LNCaP clone FGC (cell line): Measurements from ENCODE around the gene TASP1.

Source experiments
- DNase-seq: peaks from one replicate; pipeline ENCODE4 v3.0.0-alpha.2; 2011; ENCODE audit warnings: low read depth
- H3K4me3 ChIP-seq: 2 replicates; pipeline ENCODE4 v1.5.1; 2011; ENCODE audit warnings: mild to moderate bottlenecking, low read depth, low read length, control low read depth
- TF ChIP-seq, protein P1 (sequence below): IDR thresholded peaks from 2 replicates; pipeline ENCODE4 v1.5.1; 2012; ENCODE audit warnings: mild to moderate bottlenecking; ENCODE audit not compliant: control insufficient read depth, insufficient read depth; ENCODE audit errors: extremely low read depth

TASP1 gene

DNA sequence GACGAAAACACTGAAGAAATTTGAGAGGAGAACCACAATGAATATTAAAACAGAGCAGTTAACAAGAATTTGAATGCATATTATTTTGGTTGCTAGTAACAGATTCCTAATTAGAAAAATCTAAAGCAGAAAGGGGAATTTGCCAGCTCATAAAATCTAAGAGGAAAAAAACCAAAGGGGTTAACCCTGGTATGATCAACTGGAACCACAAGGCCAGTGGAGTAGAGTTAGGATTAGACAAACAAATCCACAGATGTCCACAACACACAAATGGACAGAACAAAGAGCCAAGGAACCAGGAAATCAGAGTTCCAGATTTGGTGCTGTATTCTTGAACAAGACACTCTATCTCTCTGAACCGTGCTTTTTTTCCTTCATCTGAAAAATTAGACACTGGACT lies 195.0 kb downstream of the TASP1 start:
- H3K4me3 ChIP-seq = no peak overlapping the region
- no peak for DNase-seq
- TF ChIP-seq, protein P1, sequence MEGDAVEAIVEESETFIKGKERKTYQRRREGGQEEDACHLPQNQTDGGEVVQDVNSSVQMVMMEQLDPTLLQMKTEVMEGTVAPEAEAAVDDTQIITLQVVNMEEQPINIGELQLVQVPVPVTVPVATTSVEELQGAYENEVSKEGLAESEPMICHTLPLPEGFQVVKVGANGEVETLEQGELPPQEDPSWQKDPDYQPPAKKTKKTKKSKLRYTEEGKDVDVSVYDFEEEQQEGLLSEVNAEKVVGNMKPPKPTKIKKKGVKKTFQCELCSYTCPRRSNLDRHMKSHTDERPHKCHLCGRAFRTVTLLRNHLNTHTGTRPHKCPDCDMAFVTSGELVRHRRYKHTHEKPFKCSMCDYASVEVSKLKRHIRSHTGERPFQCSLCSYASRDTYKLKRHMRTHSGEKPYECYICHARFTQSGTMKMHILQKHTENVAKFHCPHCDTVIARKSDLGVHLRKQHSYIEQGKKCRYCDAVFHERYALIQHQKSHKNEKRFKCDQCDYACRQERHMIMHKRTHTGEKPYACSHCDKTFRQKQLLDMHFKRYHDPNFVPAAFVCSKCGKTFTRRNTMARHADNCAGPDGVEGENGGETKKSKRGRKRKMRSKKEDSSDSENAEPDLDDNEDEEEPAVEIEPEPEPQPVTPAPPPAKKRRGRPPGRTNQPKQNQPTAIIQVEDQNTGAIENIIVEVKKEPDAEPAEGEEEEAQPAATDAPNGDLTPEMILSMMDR = no peak

DNA sequence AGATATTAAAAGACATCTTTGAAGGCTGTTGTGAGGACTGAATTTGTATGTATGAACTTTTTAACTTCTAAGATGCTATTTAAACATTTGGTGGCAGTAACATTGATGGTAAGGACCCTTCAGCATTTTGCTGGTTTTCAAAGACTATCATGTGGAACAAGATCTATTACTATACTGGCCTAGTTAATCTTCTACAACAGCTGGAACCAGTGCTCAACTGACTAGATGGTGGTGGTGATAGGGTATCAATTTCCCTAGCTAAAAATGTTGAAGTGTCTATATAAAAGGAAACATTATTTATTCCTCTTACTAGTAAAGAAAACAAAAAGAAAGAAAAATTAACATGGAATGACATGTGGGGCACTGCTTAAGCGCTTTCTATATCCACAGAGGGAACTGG lies 195.7 kb downstream of the TASP1 start:
- DNase-seq = no peak
- TF ChIP-seq, protein P1 = no peak
- no peak overlapping the region for H3K4me3 ChIP-seq

DNA sequence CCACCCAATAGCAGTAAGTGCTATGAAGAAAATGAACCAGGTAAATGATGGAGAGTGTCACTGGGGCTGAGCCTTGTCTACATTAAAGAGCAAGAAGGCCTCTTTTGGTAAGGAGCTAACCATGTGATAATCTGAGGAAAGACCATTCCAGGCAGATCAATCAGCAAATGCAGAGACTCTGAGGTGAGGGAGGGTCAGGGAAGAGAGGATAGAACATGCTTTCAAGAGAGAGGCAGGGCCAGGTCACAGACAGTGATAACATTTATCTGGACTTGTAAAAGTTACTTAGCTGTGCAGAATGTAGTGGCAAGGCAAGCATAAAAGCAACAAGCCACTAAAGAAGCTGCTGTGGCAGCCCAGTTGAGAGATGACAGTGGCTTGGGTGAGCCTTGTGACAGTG lies 197.3 kb downstream of the TASP1 start:
- no peak for DNase-seq
- TF ChIP-seq, protein P1 = no peak
- no peak overlapping the region for H3K4me3 ChIP-seq

DNA sequence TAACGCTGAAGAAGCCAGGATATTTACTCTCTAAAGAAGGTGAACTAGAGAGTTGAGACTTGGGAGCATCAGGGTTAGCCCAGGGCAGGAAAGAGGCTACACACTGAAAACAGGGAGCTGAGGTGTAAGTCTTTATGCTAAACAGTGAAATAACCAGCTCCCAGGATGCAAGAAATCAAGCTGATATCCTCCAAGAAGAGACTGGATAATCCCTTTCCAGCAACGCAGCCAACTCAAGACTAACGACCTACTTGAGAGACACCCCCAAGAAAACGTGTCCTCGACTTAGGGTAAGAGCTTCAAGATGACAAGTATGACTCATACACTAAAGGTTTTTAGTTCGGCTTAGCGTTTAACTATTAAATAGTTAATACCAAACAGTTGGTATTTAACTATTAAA lies 202.2 kb downstream of the TASP1 start:
- H3K4me3 ChIP-seq = no peak overlapping the region
- TF ChIP-seq, protein P1 = no peak
- DNase-seq = no peak

DNA sequence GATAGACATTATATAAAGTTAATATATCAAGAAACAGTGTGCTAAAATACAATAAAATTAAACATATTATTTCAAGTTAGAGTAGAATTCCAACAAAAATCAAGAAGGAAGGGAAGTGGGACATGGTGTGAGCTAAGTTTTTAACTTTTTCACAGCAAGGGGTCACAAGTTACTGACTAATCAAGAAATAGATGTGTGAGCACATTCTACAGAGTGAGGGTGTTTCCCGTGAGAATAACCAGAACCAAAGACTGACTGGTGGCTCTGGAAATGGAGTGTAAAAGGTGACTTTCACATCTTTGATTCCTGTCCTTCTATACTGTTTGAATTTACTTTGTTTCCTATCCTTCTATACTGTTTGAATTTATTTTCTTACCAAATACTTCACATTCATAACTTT lies 206.6 kb downstream of the TASP1 start:
- TF ChIP-seq, protein P1 = no peak
- no peak for DNase-seq
- no peak overlapping the region for H3K4me3 ChIP-seq

DNA sequence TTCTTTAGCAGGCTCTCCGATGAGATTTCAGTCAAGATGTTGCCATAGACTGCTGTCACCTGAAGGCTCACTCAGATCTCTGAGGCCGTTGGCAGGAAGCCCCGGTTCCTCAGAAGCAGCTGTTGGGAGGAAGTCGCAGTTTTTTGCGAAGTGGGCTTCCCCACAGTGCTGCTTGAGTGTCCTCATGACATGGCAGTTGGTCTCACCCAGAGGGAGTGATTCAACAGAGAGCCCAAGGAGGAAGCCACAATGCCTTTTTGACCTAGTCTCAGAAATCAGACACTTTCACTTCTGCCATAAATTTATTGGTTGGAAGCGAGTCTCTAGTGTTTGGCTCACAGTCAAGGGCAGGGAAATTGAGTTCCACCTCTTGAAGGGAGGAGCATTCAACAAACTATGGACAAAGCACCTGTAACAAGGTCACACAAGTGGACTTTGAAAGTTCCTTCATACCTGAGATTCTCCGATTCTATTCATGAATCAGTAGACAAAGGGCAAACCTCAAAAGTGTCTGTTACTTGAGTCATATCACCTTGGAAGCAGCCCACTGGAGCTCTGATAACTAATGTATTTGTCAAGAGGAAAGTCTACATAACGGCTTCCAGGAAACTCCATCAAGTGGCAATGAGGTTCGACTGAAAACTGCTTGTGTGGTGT lies 208.3 kb downstream of the TASP1 start:
- H3K4me3 ChIP-seq = no peak overlapping the region
- TF ChIP-seq, protein P1 = no peak
- no peak for DNase-seq

DNA sequence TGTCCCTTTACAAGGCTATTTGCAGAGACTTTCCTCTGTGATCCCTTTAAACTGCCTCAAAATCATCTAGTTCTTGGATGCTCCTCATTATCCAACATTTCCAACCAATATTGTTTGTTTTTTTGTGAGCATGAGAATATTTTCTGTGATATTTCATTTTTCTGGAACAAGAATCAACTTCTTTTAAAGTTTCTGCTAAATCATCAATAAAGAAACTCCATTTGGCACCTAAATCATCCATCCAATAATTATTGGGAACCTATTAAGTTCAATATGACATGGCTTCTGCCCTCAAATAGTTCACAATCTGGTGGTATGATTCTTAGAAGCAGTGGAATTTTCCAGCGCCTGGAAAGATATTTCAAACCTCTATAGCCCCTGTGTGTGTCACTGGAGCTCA lies 210.0 kb downstream of the TASP1 start:
- no peak overlapping the region for H3K4me3 ChIP-seq
- TF ChIP-seq, protein P1 = no peak
- DNase-seq = no peak
